PFSK-1 (cell line): ENCODE data around the gene ATP8A1.

Experiments used
- FOXP2 ChIP-seq: optimal IDR thresholded peaks from 2 replicates; pipeline ENCODE3; 2011; ENCODE audit warnings: borderline replicate concordance, control low read depth, inconsistent platforms; ENCODE audit not compliant: insufficient read depth; ENCODE audit errors: extremely low read length, extremely low read depth
- POLR2AphosphoS5 ChIP-seq: IDR thresholded peaks from 2 replicates; pipeline ENCODE4 v1.6.1; 2012; ENCODE audit warnings: low read depth, mild to moderate bottlenecking, control low read depth, low read length, moderate library complexity
- SIN3A ChIP-seq: IDR thresholded peaks from 2 replicates; pipeline ENCODE4 v1.6.1; 2012; ENCODE audit warnings: mild to moderate bottlenecking, low read length, moderate library complexity, borderline replicate concordance; ENCODE audit not compliant: insufficient read depth
- TAF1 ChIP-seq: IDR thresholded peaks from 2 replicates; pipeline ENCODE4 v1.6.1; 2012; ENCODE audit warnings: low read length, control low read depth, borderline replicate concordance; ENCODE audit not compliant: insufficient read depth
- TF ChIP-seq, protein P1 (sequence below), 2 experiments: IDR thresholded peaks; 2 replicates each; pipeline versions ENCODE4 v1.6.1 to v1.8.0; 2011 to 2012; ENCODE audit warnings: low read depth in 2 of 2, low read length in 2 of 2, control low read depth in 1 of 2, inconsistent platforms in 1 of 2, mild to moderate bottlenecking in 1 of 2, moderate library complexity in 1 of 2; ENCODE audit not compliant: insufficient read depth in 1 of 2

DNA sequence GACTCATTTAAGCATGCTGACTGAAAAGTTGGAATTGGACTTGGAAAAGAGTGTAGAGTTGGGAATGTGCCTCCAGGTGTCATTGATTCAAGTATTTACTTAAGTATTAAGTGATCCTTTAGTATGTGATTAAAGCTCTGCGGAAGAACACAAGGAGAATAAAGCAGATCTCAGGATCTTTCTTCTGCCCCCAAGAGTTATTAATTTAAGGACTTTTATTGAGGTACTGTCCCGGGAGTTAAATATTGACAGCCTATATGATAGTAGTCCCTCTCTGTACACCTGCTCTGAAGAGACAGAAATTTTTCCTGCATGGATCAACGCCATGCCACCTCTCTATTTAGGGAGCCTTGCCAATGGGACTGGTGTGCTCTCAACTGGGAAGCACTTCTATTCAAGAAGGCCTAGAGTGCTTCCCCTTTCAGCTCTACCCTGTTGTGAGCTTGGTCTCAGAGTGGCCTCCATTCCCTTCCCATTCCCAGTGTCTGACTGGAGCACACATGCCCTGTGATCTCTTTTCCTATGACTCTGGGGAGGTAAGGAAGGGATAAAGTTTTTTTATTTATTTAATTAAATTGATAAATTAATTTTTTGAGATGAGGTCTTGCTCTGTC is 183.7 kb downstream of the ATP8A1 start:
- TF ChIP-seq POLR2AphosphoS5 (no peak), TAF1 (no peak), FOXP2 (no peak), SIN3A (no peak)
- TF ChIP-seq, protein P1, sequence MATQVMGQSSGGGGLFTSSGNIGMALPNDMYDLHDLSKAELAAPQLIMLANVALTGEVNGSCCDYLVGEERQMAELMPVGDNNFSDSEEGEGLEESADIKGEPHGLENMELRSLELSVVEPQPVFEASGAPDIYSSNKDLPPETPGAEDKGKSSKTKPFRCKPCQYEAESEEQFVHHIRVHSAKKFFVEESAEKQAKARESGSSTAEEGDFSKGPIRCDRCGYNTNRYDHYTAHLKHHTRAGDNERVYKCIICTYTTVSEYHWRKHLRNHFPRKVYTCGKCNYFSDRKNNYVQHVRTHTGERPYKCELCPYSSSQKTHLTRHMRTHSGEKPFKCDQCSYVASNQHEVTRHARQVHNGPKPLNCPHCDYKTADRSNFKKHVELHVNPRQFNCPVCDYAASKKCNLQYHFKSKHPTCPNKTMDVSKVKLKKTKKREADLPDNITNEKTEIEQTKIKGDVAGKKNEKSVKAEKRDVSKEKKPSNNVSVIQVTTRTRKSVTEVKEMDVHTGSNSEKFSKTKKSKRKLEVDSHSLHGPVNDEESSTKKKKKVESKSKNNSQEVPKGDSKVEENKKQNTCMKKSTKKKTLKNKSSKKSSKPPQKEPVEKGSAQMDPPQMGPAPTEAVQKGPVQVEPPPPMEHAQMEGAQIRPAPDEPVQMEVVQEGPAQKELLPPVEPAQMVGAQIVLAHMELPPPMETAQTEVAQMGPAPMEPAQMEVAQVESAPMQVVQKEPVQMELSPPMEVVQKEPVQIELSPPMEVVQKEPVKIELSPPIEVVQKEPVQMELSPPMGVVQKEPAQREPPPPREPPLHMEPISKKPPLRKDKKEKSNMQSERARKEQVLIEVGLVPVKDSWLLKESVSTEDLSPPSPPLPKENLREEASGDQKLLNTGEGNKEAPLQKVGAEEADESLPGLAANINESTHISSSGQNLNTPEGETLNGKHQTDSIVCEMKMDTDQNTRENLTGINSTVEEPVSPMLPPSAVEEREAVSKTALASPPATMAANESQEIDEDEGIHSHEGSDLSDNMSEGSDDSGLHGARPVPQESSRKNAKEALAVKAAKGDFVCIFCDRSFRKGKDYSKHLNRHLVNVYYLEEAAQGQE (IDR thresholded peaks at IDR 0.05; ENCODE audit: insufficient read depth in 1 of 2, low read depth in 2 of 2, low read length in 2 of 2): no peak
